Stimulated activated CD8-positive, alpha-beta memory T cell treated with anti-CD3 and anti-CD28 coated beads, Interleukin-12 subunit alpha, Interleukin-12 subunit beta, amount 100 ng/mL, for 4 hours (primary cell): Measurements from ENCODE around the gene BIN1.

ENCODE experiments used
- DNase-seq: peaks from one replicate; pipeline ENCODE4 v3.0.0-alpha.2; 2020; ENCODE audit warnings: low read depth

BIN1 gene

GRCh38 chr2:127057371-127058245, 49.3 kb downstream of the BIN1 start:
- no peak for DNase-seq

DNA sequence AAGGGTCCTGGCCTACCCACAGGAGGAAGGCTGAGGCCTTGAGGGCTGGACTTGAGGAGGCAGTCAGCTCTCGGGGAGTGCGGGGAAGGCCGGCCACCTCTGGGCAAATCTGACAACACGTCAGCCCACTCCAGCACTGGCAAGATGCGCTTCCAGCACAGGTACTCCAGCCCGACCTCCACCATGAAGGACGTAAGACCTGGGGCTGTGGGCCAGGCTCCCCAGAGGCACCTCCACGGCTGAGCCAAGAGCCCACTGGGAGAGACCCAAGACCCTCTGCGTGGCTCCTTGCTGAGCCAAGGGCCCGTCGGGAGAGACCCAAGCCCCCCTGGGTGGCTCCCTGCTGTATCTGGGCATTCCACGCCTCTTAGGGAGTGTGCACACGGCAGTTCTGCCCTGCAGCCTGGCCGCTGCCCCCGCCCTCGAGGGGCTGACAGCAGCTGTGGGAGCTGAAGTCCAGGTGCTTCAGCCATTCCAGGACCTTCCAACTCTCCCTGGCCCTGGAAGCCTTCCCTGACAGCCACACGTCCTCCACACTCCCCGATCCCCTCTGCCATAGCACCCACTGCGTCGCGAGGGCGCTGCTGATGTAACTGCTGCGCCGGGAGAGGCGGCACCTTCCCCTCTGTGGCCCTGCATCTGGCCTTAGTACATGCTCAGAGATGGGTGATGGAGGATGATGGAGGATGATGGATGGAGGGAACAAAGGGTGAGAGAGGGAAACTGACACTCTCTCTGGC, 50.2 kb downstream of the BIN1 start:
- no peak for DNase-seq

GRCh38 chr2:127056086-127056485, 50.9 kb downstream of the BIN1 start:
- DNase-seq: no peak

GRCh38 chr2:127055786-127056076, 51.2 kb downstream of the BIN1 start:
- no peak for DNase-seq

DNA sequence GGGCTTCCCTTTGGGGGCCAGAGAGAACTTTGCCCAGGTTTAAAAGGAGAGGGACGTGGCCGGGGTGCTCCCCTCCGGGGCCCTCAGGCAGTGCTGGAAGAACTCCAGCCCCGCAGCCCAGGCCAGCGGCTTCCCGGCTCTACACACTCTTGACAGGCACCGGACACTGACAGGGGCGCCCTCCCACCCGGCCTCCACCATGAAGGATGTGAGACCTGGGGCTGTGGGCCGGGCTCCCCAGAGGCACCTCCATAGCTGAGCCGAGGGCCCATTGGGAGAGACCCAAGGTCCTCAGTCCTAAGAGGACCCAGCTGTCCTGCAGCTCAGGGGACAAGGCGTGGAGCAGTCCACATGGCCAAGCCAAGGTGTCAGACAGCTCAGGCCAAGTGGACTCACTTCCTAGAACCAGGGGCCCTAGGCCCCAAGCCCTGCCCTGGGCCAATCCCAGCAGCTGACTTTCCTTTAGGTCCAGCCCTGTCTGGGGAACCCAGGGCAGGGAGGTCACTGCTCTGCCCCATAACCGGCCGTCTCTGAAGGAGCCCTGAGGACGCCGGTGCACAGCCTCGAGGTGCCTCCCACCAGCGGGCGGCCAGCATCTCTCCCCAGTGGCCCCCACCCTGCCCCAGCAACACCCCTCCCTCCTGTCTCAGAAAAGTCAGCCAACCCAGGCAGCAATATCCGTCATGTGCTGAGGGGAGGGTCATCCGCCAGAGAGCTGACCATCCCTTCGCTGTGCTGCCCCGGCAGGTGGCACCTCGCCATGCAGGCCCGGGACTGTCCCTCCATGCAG, 51.8 kb downstream of the BIN1 start:
- no peak for DNase-seq

GRCh38 chr2:127054604-127054930, 52.4 kb downstream of the BIN1 start:
- no peak for DNase-seq

- DNase-seq: no peak
Measured at GRCh38 chr2:127053731-127054603, 53.0 kb downstream of the BIN1 start.

DNA sequence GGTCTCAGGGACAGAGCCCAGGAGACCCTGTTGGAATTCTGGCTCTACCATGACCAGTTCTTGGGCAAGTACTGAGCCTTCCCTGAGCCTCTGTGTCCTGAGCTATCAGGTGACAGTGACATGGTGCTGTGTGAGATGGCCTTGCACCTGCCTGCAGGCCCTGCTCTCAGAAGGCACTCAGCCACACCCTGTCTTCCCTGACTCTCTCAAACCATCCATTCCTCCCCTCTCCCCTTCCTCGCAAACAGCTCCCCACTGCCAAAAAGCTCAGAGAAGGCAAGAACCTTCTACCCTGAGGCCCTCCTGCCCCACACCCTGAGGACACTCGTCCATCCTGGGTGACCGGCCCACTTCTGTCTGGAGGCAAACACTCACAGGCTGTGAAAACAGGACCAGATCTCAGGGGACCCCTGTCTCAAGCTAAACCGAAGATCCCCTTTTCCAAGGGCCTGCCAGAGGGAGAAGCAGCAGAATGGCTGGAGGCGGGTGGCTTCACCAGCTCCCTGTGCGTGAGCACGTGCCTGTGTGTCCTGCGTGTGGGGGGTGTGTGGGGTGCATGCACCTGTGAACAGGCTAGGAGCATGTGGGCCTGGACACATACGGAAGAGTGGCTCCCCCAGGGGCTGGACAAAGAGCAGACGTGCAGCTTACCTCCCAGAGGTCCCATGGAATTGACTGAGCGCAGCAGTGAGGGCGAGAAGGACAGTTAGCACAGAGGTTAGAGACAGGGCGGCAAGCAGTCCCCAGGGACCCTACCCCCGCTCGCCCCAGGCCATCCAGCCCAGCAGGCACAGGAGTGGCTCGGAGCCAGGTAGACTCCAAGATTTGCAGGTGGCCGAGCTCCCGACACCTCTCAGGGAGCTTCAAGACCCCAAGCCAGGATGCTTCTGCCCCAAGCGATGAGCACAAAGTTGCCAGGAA, 53.9 kb downstream of the BIN1 start:
- DNase-seq: no peak

GRCh38 chr2:127052057-127052770, 54.7 kb downstream of the BIN1 start:
- DNase-seq: no peak

DNA sequence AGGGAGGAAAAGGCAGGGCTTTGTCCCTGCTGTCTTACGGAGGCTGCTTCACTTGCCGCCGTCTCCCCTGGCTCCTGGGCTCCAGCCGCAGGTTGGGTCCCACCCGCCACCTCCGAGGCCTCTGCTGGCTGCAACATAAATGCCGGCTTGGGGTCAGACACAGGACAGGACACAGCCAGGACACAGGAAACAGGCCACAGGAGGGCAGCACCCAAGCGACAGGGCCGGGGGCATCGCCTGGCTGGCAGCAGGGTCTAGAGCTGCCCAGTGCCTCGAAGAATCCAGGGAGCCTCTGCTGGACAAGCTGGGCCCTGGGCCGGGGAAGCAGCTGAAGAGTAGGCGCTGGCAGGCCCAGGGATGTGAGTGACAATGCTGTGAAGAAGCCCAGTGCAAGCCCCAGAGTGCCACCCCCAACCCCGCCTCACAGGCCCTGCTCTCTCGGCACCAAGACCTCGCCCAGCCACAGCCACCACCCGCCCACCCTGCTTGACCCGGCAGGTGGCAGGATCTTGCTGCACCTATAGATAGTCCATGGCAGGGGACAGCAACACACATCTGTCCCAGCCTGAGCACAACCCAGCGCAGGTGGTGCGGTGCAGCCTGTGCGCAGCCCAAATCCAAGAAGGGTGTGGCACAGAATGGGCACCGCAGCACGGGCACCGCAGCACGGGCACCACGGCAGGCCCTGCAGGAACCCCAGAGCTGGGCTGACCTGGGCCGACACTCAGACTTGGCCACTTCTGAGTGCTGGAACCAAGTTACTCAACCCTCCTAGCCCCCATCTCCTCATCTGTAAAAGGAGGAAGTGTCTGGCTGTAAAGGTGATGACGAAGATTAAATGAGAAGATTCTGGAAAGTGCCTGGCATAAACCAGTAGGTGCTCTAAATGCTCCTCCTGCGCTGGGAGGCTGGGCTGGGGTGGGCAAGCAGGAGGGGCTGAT, 55.6 kb downstream of the BIN1 start:
- no peak for DNase-seq

GRCh38 chr2:127050803-127051115, 56.2 kb downstream of the BIN1 start:
- no peak for DNase-seq

- DNase-seq: peak; percentile 39
Measured at GRCh38 chr2:127049927-127050802, 56.8 kb downstream of the BIN1 start.

DNA sequence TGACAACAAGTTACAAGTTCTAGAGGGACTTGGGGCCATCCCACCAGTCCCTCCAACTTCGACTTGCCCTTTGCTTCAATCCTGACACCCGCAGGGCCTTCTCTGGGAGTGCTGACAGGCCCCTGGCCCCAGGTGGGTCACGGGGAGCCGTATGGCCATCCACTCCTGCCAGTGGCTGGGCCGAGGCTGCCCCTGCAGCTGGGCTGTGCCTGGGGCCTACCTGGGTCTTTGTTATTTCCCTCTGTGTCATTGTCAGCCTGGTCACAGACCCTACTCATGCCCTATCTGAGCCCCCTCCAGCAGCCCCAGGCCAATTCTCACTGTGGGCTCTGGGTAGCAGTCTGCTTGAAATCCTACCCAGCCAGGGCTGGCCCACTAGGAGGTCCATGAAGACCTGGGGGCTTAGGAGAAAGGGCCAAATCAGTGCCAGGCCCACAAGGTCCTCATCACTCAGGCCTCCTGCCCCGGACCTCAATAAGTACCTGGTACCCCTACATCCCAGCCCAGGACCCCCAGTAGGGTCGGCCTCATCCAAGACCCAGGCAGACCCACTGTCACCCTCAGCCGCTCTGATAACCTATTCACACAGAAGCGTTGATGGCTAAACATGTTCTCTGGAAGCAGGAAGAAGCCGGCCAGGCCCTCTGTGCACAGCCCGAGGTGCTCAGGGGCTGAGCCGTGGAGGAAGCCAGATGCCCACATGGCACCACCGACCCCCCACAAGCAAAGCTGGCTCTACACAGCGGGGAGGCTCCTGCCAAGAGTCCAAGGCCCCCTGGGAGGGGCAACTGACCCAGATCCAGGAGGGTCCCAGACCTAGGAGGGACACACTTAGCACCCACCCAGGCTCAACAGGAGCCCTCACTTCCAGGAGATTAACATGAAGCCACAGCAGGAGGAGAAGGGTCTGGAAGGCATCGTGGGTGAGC, 57.7 kb downstream of the BIN1 start:
- no peak for DNase-seq

DNA sequence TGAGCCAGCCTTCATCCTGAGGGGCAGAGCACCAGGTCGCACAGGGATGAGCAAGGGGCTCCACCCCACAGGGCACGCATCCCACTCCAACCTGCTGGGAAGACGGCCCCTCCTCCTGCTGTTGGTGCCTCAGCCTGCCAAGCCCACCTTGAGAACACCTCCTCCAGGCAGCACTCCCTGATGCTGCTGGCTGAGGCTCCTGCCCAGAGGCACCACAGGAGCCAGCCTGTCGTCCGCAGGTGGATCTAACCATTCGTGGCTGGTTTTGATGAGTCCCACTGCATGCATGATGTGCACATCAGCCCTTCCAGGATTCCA, 58.4 kb downstream of the BIN1 start:
- no peak for DNase-seq

DNA sequence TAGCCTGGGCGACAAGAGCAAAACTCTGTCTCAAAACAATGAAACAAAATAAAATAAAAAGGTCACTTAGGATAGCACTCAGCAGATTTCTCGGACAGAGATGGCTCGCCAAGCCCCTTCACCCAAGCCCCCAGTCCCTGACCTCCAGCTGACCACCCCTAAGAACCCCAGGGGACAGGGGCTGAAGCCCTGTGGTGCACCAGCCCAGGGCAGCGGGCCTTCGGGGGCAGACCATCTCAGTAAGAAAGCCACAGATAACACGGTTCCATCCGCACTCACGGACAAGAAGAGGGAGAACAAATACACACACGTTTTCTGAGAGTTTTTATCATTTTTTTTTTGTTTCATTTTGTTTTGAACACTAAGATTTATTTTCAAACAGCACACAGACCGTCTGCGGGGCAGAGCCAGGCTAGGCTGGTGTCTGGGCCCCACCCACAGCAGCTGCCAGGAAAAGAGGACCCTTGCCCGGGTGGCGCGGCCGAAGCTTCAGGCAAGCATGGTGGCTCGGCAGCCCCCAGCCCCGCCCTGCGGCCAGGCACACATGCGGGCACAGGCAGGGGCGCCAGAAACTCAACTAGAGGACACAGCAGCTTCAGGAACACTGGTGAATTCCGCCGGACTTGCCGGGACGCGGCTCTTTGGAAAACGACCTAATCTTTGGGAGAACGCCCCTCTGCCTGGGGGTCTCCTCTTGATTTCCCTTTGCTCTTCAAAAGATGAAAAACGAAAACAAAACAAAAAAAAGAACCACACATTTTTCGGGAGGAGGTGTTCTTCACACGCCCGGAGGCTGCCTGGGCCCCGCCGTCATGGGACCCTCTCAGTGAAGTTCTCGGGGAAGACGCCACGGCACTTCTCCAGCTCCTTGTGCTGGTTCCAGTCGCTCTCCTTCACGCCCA, 59.0 kb downstream of the BIN1 start:
- no peak for DNase-seq

DNA sequence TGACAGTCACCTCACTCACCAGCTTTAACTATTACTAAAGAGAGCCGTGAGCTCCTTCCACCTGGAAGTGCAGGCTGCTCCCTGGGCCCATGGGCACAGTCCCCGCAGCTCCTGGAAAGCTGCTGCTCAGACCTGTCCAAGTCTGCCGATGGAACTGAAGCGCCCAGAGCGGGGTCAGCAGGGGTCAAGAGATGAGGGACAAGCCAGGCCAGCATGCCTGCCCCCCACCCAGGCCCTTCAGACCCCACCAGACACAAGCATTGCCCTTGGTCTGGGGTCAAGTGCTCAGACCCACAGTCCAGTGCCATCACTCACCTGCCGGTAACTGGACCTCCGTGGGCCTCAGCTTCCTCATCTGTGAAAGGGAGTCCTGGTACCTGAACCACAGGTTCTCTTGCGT, 59.9 kb downstream of the BIN1 start:
- no peak for DNase-seq
